Gastrocnemius medialis (tissue), 4 donors: ENCODE measurements around the gene ADORA1.

Experiments used
- POLR2A ChIP-seq, 2 donors: fragments of 450-650 bp; IDR thresholded peaks; one replicate each; pipeline ENCODE4 v1.6.1; 2017; ENCODE audit warnings: antibody characterized with exemption in 2 of 2, mild to moderate bottlenecking in 2 of 2, moderate library complexity in 2 of 2
- TF ChIP-seq, protein P1 (sequence below), 5 experiments: fragments of 450-650 bp in 3 of 5; fragments of 200-600 bp in 2 of 5; sonication (generic) in 2 of 5; IDR thresholded peaks in 4 of 5; conservative IDR thresholded peaks in 1 of 5; 1 replicate in 4 of 5; 2 replicates in 1 of 5; pipeline ENCODE4 v1.5.1; 2016 to 2019; ENCODE audit warnings: antibody characterized with exemption in 5 of 5, mild to moderate bottlenecking in 3 of 5, moderate library complexity in 3 of 5

- TF ChIP-seq, protein P1, sequence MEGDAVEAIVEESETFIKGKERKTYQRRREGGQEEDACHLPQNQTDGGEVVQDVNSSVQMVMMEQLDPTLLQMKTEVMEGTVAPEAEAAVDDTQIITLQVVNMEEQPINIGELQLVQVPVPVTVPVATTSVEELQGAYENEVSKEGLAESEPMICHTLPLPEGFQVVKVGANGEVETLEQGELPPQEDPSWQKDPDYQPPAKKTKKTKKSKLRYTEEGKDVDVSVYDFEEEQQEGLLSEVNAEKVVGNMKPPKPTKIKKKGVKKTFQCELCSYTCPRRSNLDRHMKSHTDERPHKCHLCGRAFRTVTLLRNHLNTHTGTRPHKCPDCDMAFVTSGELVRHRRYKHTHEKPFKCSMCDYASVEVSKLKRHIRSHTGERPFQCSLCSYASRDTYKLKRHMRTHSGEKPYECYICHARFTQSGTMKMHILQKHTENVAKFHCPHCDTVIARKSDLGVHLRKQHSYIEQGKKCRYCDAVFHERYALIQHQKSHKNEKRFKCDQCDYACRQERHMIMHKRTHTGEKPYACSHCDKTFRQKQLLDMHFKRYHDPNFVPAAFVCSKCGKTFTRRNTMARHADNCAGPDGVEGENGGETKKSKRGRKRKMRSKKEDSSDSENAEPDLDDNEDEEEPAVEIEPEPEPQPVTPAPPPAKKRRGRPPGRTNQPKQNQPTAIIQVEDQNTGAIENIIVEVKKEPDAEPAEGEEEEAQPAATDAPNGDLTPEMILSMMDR (IDR thresholded peaks at IDR 0.05 in 4 of 5, conservative IDR thresholded peaks at IDR 0.05 in 1 of 5): no peak
- no peak for TF ChIP-seq POLR2A (IDR thresholded peaks at IDR 0.05)
These were observed 19.0 kb downstream of the ADORA1 start for GRCh38 chr1:203146537-203146936.
